Measurements from ENCODE around the gene CHPT1.

DNA sequence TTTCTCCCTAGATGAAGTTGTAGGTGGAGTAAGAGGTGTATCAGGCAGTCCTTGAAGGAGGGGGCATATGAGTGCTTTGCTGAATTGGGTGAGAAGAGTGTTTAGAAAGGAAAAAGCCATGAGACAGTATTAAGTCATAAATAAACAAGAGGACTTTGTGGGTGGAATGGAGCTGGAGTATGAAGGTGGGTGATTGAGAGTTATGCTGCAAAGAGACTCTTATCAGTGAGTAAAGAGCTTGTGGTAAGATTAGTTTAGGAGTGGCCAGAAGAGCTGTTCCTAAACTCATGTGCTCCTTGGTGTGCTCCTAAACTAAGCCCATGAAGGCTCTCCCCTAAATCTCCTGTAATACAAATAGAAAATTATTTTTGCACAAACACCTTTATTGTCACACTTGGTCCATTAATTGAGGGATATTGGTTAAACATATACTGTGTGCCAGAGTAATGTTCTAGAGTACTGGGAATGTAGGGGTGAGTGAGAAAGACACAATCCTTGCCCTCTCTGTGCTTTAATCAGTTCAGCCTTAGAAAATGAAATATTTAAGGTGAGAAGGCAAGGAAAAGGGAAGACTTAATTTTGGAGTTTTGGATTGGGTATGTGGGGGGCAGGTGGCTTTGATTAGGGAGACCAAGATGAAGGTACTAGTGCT is 9.8 kb downstream of the CHPT1 start:
- TF ChIP-seq POLR2A (IDR thresholded peaks at IDR 0.05; ENCODE audit: low read depth, low read length), result no peak
- TF ChIP-seq FOS (IDR thresholded peaks at IDR 0.05; ENCODE audit: borderline replicate concordance, insufficient read depth, low read length), result no peak
- no peak for TF ChIP-seq CTCF (IDR thresholded peaks at IDR 0.05; ENCODE audit: extremely low read depth in 1 of 2, insufficient read depth in 1 of 2, low read depth in 1 of 2, low read length in 2 of 2)
- TF ChIP-seq, protein P1, sequence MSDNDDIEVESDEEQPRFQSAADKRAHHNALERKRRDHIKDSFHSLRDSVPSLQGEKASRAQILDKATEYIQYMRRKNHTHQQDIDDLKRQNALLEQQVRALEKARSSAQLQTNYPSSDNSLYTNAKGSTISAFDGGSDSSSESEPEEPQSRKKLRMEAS (IDR thresholded peaks at IDR 0.05; ENCODE audit: insufficient read depth, insufficient read length), result no peak
- TF ChIP-seq POLR2AphosphoS5 (IDR thresholded peaks at IDR 0.05; ENCODE audit: insufficient read depth, low read depth, low read length), result no peak
- TF ChIP-seq EZH2 (IDR thresholded peaks at IDR 0.05; ENCODE audit: borderline replicate concordance, low read depth, low read length, severe bottlenecking), result no peak
- TF ChIP-seq JUN (IDR thresholded peaks at IDR 0.05; ENCODE audit: borderline replicate concordance, insufficient read depth, insufficient read length, low read depth), result no peak
- no peak for TF ChIP-seq MYC (IDR thresholded peaks at IDR 0.05; ENCODE audit: low read depth, low read length)
- TF ChIP-seq GATA2 (IDR thresholded peaks at IDR 0.05; ENCODE audit: insufficient read depth, insufficient read length, low read depth, low read length), result no peak

Measured in endothelial cell of umbilical vein (primary cell).